Esophagus squamous epithelium (tissue), 4 donors: ENCODE data around the gene AGTRAP.

ENCODE experiments used
- CTCF ChIP-seq, 6 experiments: fragments of 450-650 bp in 4 of 6; fragments of 200-600 bp in 2 of 6; sonication (generic) in 2 of 6; IDR thresholded peaks; one replicate each; pipeline ENCODE4 v1.5.1; 2016 to 2019; ENCODE audit warnings: antibody characterized with exemption in 6 of 6, mild to moderate bottlenecking in 4 of 6, moderate library complexity in 4 of 6
- POLR2A ChIP-seq, 4 donors: fragments of 450-650 bp; IDR thresholded peaks; one replicate each; pipeline ENCODE4 v1.6.1; 2017; ENCODE audit warnings: antibody characterized with exemption in 4 of 4, mild to moderate bottlenecking in 4 of 4, moderate library complexity in 3 of 4

GRCh38 chr1:11792106-11792505 lies 56.2 kb downstream of the AGTRAP start:
- no peak for TF ChIP-seq CTCF (IDR thresholded peaks at IDR 0.05)
- no peak for TF ChIP-seq POLR2A (IDR thresholded peaks at IDR 0.05)
